ENCODE data around the gene TRAF3. TPM values are rescaled to one million over a fixed set of nuclear protein-coding genes. Genes with fewer than 3 reads are reported as not detected.

TRAF3 gene
- total RNA-seq, 1 donor from 2014 or later, result 32.3 TPM

DNA sequence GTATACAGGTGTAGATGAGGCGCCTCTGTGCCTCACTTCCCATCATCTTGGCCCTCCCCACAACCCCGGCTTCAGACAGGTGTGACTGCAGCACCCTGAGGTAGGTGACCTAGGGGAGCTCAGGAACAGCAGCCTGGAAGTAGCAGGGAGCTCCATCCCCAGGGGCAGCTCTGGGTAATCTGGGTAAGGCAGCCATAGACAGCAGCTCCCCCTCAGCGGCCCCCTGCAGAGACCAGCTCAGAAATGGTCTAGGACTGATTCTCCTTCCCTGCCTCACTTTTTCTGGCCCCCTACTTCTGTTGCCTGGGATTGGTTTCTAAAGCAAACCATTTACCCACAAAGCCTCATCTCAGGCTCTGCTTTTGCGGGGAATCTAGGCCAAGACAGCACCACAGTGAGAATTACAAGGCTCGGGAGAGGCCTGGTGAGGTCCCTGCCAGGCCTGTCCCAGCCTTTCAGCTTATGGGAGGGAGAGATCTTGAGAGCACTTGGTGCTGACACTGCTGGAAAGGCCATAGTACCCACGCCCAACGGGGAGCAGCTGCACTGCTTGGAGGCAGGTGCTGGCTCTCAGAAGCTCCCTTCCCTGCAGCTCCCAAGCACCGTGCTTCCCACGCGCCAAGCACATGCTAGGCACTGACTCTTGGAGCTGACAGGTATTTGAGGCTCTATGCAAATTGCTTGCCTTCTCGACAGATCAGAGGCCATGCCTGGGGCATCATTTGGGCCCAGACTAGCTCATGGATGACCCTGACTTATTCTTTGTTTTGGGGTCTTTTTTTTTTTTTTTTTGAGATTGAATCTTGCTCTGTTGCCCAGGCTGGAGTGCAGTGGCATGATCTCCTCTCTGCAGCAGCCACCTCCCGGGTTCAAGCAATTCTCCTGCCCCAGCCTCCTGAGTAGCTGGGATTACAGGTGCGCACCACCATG, 45.1 kb upstream of the TRAF3 start:
- no peaks in the 10 kb centered on the region for H3K27me3 ChIP-seq (ENCODE audit: control insufficient read depth, insufficient read depth, low read length)
- no peaks in the 10 kb centered on the region for H3K36me3 ChIP-seq (ENCODE audit: control insufficient read depth, insufficient read depth, low read length)
- no peak for DNase-seq (ENCODE audit: low read depth)
- H3K4me3 ChIP-seq (ENCODE audit: low read depth, low read length), result no peak overlapping the region
- TF ChIP-seq, protein P1, sequence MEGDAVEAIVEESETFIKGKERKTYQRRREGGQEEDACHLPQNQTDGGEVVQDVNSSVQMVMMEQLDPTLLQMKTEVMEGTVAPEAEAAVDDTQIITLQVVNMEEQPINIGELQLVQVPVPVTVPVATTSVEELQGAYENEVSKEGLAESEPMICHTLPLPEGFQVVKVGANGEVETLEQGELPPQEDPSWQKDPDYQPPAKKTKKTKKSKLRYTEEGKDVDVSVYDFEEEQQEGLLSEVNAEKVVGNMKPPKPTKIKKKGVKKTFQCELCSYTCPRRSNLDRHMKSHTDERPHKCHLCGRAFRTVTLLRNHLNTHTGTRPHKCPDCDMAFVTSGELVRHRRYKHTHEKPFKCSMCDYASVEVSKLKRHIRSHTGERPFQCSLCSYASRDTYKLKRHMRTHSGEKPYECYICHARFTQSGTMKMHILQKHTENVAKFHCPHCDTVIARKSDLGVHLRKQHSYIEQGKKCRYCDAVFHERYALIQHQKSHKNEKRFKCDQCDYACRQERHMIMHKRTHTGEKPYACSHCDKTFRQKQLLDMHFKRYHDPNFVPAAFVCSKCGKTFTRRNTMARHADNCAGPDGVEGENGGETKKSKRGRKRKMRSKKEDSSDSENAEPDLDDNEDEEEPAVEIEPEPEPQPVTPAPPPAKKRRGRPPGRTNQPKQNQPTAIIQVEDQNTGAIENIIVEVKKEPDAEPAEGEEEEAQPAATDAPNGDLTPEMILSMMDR (IDR thresholded peaks at IDR 0.05; ENCODE audit: insufficient read depth, low read length, poor library complexity, severe bottlenecking), result no peak

DNA sequence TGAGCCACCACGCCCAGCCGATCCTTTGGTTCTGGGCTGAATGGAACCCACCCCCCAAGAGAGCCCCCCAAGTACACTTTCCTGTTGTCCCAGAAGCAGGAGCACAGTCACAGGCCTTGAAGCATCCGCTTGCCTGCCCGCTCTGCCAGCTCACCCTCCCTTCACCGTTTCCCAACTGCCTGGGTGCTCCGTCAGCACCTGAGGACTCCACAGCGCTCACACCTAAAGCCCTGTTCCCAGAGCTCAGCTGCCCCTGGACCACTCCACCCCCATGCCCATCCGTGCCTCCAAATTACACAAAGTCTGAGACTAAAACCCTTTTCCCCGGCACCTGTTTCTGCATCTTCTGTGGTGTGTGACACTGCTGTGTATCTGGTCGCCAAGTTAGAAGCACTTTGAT, 44.3 kb upstream of the TRAF3 start:
- no peak for DNase-seq (ENCODE audit: low read depth)

DNA sequence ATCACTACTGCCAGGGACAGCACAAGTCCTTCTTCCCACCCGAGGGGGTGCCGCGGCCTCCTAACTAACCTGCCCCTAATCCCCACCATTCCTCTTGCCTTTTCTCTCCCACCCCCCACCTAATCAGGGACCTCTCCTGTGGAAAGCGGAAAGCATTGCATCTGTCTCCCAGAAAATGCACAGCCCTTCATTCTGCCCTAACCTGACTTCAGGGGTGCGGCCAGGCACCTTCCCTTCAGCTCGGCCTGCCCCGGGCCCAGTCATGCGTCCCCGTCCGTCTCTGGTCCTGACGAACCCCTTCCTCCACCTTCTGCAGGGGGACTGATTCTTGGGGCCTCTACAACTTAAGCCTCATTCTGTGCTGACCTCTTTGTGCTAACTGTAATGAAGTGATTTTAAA, 43.9 kb upstream of the TRAF3 start:
- TF ChIP-seq, protein P1 (IDR thresholded peaks at IDR 0.05; ENCODE audit: insufficient read depth, low read length, poor library complexity, severe bottlenecking), result no peak
- Histone ChIP-seq H3K4me3 (ENCODE audit: low read depth, low read length) (no peak overlapping the region), H3K36me3 (ENCODE audit: control insufficient read depth, insufficient read depth, low read length) (no peaks in the 10 kb centered on the region), H3K27me3 (ENCODE audit: control insufficient read depth, insufficient read depth, low read length) (no peaks in the 10 kb centered on the region)
- DNase-seq (ENCODE audit: low read depth), result no peak

More for the DNA sequence above, 44.3 kb upstream of the TRAF3 start:
- no peaks in the 10 kb centered on the region for H3K27me3 ChIP-seq (ENCODE audit: control insufficient read depth, insufficient read depth, low read length)
- H3K36me3 ChIP-seq (ENCODE audit: control insufficient read depth, insufficient read depth, low read length), result no peaks in the 10 kb centered on the region
- no peak overlapping the region for H3K4me3 ChIP-seq (ENCODE audit: low read depth, low read length)
- TF ChIP-seq, protein P1 (IDR thresholded peaks at IDR 0.05; ENCODE audit: insufficient read depth, low read length, poor library complexity, severe bottlenecking), result no peak

DNA sequence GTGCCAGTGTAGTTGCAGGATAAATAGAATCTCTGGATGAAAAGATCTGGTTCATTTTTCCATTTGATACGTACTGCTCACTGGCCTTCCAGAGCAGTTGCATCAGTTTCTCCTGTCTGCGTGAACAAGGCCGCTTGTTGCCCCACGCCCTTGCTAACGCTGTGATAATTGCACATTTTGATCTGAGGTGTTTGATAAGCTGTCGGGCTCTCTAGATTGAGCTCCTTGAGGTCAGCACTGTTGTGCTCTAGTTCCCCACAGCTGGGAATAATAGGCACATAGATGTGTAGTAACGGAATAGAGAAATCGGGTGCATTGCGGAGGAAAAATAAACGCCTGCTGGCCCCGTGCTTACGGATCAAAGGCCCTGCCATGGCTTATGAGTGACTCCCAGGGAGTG, 42.8 kb upstream of the TRAF3 start:
- no peak overlapping the region for H3K4me3 ChIP-seq (ENCODE audit: low read depth, low read length)
- no peaks in the 10 kb centered on the region for H3K27me3 ChIP-seq (ENCODE audit: control insufficient read depth, insufficient read depth, low read length)
- no peaks in the 10 kb centered on the region for H3K36me3 ChIP-seq (ENCODE audit: control insufficient read depth, insufficient read depth, low read length)
- TF ChIP-seq, protein P1 (IDR thresholded peaks at IDR 0.05; ENCODE audit: insufficient read depth, low read length, poor library complexity, severe bottlenecking), result no peak
- DNase-seq (ENCODE audit: low read depth), result no peak

DNA sequence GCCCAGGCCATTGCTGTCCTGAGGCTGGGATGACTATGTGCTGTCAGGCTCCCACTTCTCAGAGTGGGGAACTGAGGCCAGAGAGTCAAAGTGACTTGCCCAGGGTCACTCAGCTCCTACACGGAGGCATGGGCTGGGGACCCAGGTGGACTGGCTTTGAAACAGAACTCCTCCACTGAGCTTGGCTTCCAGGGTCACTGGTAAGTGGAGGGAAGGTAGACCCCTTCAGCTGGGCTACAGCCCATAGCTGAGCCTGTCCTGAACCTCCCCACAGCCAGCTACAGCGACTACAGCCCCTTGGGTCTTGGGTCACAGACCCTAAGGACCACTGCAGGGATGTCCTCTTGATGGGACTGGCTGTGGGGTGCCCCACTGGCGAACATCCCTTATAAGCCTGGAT, 40.3 kb upstream of the TRAF3 start:
- Histone ChIP-seq H3K27me3 (ENCODE audit: control insufficient read depth, insufficient read depth, low read length) (no peaks in the 10 kb centered on the region), H3K36me3 (ENCODE audit: control insufficient read depth, insufficient read depth, low read length) (no peaks in the 10 kb centered on the region), H3K4me3 (ENCODE audit: low read depth, low read length) (no peak overlapping the region)
- DNase-seq (ENCODE audit: low read depth), result no peak
- TF ChIP-seq, protein P1 (IDR thresholded peaks at IDR 0.05; ENCODE audit: insufficient read depth, low read length, poor library complexity, severe bottlenecking), result no peak

Data from kidney epithelial cell (primary cell).